DOHH2 (cell line): ENCODE measurements around the gene C2orf76.
A peak's percentile ranks its signal among the peaks of the same experiment; 100 is the strongest.

ENCODE experiments used
- H3F3A ChIP-seq: fragments of 200-600 bp; sonication (generic), shearing (Covaris generic); 2 replicates; pipeline ENCODE4 v1.6.0; 2016; ENCODE audit warnings: antibody characterized with exemption, mild to moderate bottlenecking; ENCODE audit not compliant: control insufficient read depth, insufficient read depth
- H3K27ac ChIP-seq: fragments of 200-600 bp; sonication (generic); 2 replicates; pipeline ENCODE4 v1.5.1; 2014; ENCODE audit warnings: low read depth, mild to moderate bottlenecking, low read length, moderate library complexity
- H3K27me3 ChIP-seq: fragments of 200-600 bp; sonication (generic); 2 replicates; pipeline ENCODE4 v1.6.1; 2014; ENCODE audit warnings: mild to moderate bottlenecking, low read length, mixed read lengths; ENCODE audit not compliant: control insufficient read depth
- H3K36me3 ChIP-seq: fragments of 200-600 bp; sonication (generic); 2 replicates; pipeline ENCODE4 v1.6.1; 2014; ENCODE audit warnings: mild to moderate bottlenecking, low read length, moderate library complexity, mixed read lengths; ENCODE audit not compliant: control insufficient read depth
- H3K4me1 ChIP-seq: fragments of 200-600 bp; sonication (generic); 2 replicates; pipeline ENCODE4 v1.6.1; 2014; ENCODE audit warnings: mild to moderate bottlenecking, low read length, mixed read lengths; ENCODE audit not compliant: control insufficient read depth
- H3K4me2 ChIP-seq: fragments of 200-600 bp; sonication (generic); 2 replicates; pipeline ENCODE4 v1.6.0; 2014; ENCODE audit warnings: mild to moderate bottlenecking, low read length, moderate library complexity
- H3K4me3 ChIP-seq: fragments of 200-600 bp; sonication (generic); 2 replicates; pipeline ENCODE4 v1.5.1; 2014; ENCODE audit warnings: mild to moderate bottlenecking, low read length, mixed read lengths
- H3K79me2 ChIP-seq: fragments of 200-600 bp; sonication (generic); 2 replicates; pipeline ENCODE4 v1.6.1; 2014; ENCODE audit warnings: mild to moderate bottlenecking, low read length, mixed read lengths; ENCODE audit not compliant: control insufficient read depth
- H3K9me2 ChIP-seq: fragments of 200-600 bp; sonication (generic); replicated peaks from 2 replicates; pipeline ENCODE4 v1.6.1; 2014; ENCODE audit warnings: mild to moderate bottlenecking, low read length, mixed read lengths; ENCODE audit not compliant: control insufficient read depth
- H3K9me3 ChIP-seq: fragments of 200-600 bp; sonication (generic); 2 replicates; pipeline ENCODE4 v1.6.1; 2014; ENCODE audit warnings: antibody characterized with exemption, low read length, mixed read lengths; ENCODE audit not compliant: control insufficient read depth, insufficient read depth
- H4K20me1 ChIP-seq: fragments of 200-600 bp; sonication (generic); 2 replicates; pipeline ENCODE4 v1.6.0; 2014; ENCODE audit warnings: low read depth, mild to moderate bottlenecking, antibody characterized with exemption, low read length, moderate library complexity; ENCODE audit not compliant: control insufficient read depth, insufficient read depth
- EZH2phosphoT487 ChIP-seq: fragments of 200-600 bp; sonication (generic); IDR thresholded peaks from 2 replicates; pipeline ENCODE4 v1.6.1; 2017; ENCODE audit warnings: borderline replicate concordance, mild to moderate bottlenecking, antibody characterized with exemption, low read length, moderate library complexity, mixed read lengths
- TF ChIP-seq, protein P1 (sequence below): fragments of 200-600 bp; sonication (generic); IDR thresholded peaks from one replicate; pipeline ENCODE4 v1.5.1; 2014; ENCODE audit warnings: antibody characterized with exemption, mild to moderate bottlenecking, low read depth, low read length; ENCODE audit not compliant: poor library complexity, severe bottlenecking

C2orf76 gene

DNA sequence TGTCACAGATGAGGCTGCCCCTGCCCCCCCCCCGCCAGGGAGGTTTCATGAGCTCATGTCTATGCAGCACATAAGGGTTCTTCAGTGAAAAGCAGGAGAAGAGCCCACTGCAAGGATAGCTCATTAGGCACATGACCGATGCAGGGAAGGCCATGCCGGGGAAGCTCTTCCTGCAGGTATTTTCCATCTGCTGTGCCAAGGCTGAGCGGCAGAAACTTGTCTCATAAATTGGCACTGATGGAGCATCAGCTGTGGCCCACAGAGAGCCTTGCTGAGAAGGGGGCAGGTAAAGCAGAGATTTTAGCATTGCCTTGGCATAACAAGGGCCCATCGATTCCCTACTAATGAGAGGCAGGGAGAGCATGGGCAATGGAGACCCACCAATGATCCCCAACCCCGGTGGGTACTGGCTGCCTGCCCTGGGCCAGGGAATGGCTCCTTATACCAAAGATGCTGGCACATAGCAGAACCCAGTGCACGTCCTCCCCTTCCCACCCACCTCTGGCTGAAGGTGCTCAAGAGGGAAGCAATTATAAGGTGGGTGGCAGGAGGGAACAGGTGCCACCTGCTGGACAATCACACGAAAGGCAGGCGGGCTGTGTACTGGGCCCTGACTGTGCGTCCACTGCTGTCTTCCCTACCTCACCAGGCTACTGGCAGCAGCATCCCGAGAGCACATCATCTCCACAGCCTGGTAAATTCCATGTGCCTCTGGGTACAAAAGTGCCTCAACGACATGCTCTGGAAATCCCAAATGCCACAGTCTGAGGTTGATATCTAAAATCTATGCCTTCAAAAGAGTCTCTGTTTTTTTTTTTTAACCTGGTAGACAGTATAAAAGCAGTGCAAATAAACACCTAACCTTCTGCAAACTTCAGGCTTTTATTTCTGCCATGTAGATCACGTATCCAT is 101.6 kb downstream of the C2orf76 start:
- Histone ChIP-seq H3K27ac (no peak overlapping the region), H3K9me2 (no peaks in the 10 kb centered on the region), H3F3A (no peaks in the 10 kb centered on the region), H3K9me3 (no peaks in the 10 kb centered on the region), H3K36me3 (no peaks in the 10 kb centered on the region), H3K4me3 (no peak overlapping the region), H3K27me3 (no peaks in the 10 kb centered on the region), H3K4me2 (no peak overlapping the region), H4K20me1 (no peaks in the 10 kb centered on the region), H3K79me2 (no peaks in the 10 kb centered on the region), H3K4me1 (peaks cover 5% of the 10 kb centered on the region; the same call in 1 of the 2 replicates)
- no peak for TF ChIP-seq EZH2phosphoT487
- TF ChIP-seq, protein P1, sequence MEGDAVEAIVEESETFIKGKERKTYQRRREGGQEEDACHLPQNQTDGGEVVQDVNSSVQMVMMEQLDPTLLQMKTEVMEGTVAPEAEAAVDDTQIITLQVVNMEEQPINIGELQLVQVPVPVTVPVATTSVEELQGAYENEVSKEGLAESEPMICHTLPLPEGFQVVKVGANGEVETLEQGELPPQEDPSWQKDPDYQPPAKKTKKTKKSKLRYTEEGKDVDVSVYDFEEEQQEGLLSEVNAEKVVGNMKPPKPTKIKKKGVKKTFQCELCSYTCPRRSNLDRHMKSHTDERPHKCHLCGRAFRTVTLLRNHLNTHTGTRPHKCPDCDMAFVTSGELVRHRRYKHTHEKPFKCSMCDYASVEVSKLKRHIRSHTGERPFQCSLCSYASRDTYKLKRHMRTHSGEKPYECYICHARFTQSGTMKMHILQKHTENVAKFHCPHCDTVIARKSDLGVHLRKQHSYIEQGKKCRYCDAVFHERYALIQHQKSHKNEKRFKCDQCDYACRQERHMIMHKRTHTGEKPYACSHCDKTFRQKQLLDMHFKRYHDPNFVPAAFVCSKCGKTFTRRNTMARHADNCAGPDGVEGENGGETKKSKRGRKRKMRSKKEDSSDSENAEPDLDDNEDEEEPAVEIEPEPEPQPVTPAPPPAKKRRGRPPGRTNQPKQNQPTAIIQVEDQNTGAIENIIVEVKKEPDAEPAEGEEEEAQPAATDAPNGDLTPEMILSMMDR: peak; percentile 90

GRCh38 chr2:119263656-119264055 is 103.0 kb downstream of the C2orf76 start:
- Histone ChIP-seq H3K79me2 (no peaks in the 10 kb centered on the region), H3K36me3 (no peaks in the 10 kb centered on the region), H3K4me3 (no peak overlapping the region), H4K20me1 (no peaks in the 10 kb centered on the region), H3K4me2 (no peak overlapping the region), H3K27ac (no peak overlapping the region), H3K9me3 (no peaks in the 10 kb centered on the region), H3K27me3 (no peaks in the 10 kb centered on the region), H3K4me1 (peaks cover 5% of the 10 kb centered on the region; the same call in 1 of the 2 replicates), H3K9me2 (no peaks in the 10 kb centered on the region), H3F3A (no peaks in the 10 kb centered on the region)
- TF ChIP-seq, protein P1: no peak
- TF ChIP-seq EZH2phosphoT487: no peak

- H3K79me2 ChIP-seq: no peaks in the 10 kb centered on the region
- H3K27me3 ChIP-seq: no peaks in the 10 kb centered on the region
- no peaks in the 10 kb centered on the region for H3K36me3 ChIP-seq
- no peaks in the 10 kb centered on the region for H3F3A ChIP-seq
- peaks cover 1% of the 10 kb centered on the region; the same call in 1 of the 2 replicates for H3K4me1 ChIP-seq
- H4K20me1 ChIP-seq: no peaks in the 10 kb centered on the region
- H3K4me2 ChIP-seq: no peak overlapping the region
- H3K9me2 ChIP-seq: no peaks in the 10 kb centered on the region
- H3K9me3 ChIP-seq: no peaks in the 10 kb centered on the region
- no peak overlapping the region for H3K4me3 ChIP-seq
- no peak overlapping the region for H3K27ac ChIP-seq
- TF ChIP-seq, protein P1: no peak
- TF ChIP-seq EZH2phosphoT487: no peak
Measured at GRCh38 chr2:119263025-119263424, 103.6 kb downstream of the C2orf76 start.
